ENCODE measurements around the gene ELP4.

ELP4 gene

DNA sequence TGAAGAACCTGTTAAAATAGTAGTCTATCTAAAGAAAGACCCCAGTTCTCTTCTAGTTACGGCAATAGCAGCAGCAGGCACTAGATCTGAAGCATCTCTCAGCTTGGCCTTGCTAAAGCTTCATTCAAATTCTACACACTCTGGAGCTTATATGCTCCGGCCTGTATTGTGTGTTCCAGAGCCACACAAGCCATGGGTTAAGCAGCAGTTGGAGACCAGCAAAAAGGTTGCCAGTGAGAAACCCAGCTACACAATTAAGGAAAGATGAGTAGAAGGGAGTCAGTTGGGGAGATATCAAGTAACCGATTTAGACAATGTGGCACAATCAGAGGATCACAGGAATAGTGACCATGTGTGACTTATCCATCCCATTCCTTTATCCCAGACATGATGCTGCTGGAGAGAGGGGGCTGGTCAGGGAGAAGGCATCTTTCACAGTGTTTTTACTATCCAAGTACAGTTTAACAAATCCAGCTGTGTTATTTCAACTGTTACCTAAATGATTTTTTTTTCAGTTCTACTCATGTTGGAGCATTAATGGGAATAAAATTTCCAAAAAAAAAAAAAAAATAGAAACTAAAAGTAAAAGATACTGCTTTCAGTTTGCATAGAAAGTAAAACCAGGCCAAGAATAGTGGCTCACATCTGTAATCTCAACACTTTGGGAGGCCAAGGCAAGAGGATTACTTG lies 260.6 kb downstream of the ELP4 start:
- no peaks in the 10 kb centered on the region for H3K36me3 ChIP-seq (ENCODE audit: insufficient read depth, low read length)

DNA sequence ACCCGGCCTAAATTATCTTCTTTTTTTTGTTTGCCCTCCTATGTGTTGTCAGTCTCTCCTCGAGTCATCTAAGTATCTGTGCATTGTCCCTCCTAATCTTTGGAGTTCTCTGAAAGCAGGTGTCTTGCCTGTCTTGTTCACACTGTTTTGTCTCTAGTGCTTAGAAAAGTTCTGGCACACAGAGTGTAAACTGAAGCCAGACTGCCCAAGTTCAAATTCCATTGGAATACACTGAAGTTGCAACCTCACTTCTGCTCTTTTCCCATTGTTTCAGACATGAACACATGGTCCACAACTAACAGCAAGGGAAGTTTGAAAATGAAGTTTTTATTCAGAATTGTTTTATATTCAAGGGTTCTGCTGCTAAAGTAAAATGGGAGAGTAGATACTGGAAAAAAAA lies 262.8 kb downstream of the ELP4 start:
- Histone ChIP-seq H3K4me2 (ENCODE audit: low read depth, low read length, poor library complexity, severe bottlenecking) (no peak overlapping the region), H2AFZ (ENCODE audit: low read length) (no peak overlapping the region), H3K79me2 (ENCODE audit: insufficient read depth, low read length) (no peaks in the 10 kb centered on the region), H3K9me2 (replicated peaks; ENCODE audit: low read depth, low read length) (no peaks in the 10 kb centered on the region), H4K20me1 (ENCODE audit: insufficient read depth, low read length, poor library complexity, severe bottlenecking) (no peaks in the 10 kb centered on the region), H3K36me3 (ENCODE audit: insufficient read depth, low read length) (no peaks in the 10 kb centered on the region), H3K4me1 (ENCODE audit: insufficient read depth, low read length, poor library complexity, severe bottlenecking) (no peaks in the 10 kb centered on the region), H3K4me3 (ENCODE audit: low read length, poor library complexity, severe bottlenecking) (no peak overlapping the region), H3K27me3 (ENCODE audit: insufficient read depth, low read length, poor library complexity, severe bottlenecking) (no peaks in the 10 kb centered on the region), H3K9me3 (ENCODE audit: insufficient read depth, low read depth, low read length) (no peaks in the 10 kb centered on the region), H3F3A (ENCODE audit: low read depth) (no peaks in the 10 kb centered on the region), H3K9ac (ENCODE audit: low read depth, low read length, poor library complexity, severe bottlenecking) (no peak overlapping the region)
- TF ChIP-seq EZH2phosphoT487 (IDR thresholded peaks at IDR 0.05; ENCODE audit: borderline replicate concordance): no peak
- TF ChIP-seq, protein P1, sequence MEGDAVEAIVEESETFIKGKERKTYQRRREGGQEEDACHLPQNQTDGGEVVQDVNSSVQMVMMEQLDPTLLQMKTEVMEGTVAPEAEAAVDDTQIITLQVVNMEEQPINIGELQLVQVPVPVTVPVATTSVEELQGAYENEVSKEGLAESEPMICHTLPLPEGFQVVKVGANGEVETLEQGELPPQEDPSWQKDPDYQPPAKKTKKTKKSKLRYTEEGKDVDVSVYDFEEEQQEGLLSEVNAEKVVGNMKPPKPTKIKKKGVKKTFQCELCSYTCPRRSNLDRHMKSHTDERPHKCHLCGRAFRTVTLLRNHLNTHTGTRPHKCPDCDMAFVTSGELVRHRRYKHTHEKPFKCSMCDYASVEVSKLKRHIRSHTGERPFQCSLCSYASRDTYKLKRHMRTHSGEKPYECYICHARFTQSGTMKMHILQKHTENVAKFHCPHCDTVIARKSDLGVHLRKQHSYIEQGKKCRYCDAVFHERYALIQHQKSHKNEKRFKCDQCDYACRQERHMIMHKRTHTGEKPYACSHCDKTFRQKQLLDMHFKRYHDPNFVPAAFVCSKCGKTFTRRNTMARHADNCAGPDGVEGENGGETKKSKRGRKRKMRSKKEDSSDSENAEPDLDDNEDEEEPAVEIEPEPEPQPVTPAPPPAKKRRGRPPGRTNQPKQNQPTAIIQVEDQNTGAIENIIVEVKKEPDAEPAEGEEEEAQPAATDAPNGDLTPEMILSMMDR (conservative IDR thresholded peaks at IDR 0.05; ENCODE audit: low read length): no peak

More for the DNA sequence above, 260.6 kb downstream of the ELP4 start:
- TF ChIP-seq, protein P1 (conservative IDR thresholded peaks at IDR 0.05; ENCODE audit: low read length): no peak
- TF ChIP-seq EZH2phosphoT487 (IDR thresholded peaks at IDR 0.05; ENCODE audit: borderline replicate concordance): no peak
- H3K9ac ChIP-seq (ENCODE audit: low read depth, low read length, poor library complexity, severe bottlenecking): no peak overlapping the region
- no peaks in the 10 kb centered on the region for H3K9me2 ChIP-seq (replicated peaks; ENCODE audit: low read depth, low read length)
- no peaks in the 10 kb centered on the region for H4K20me1 ChIP-seq (ENCODE audit: insufficient read depth, low read length, poor library complexity, severe bottlenecking)
- H3K9me3 ChIP-seq (ENCODE audit: insufficient read depth, low read depth, low read length): no peaks in the 10 kb centered on the region
- H3K4me1 ChIP-seq (ENCODE audit: insufficient read depth, low read length, poor library complexity, severe bottlenecking): no peaks in the 10 kb centered on the region
- no peaks in the 10 kb centered on the region for H3K27me3 ChIP-seq (ENCODE audit: insufficient read depth, low read length, poor library complexity, severe bottlenecking)
- H3K4me3 ChIP-seq (ENCODE audit: low read length, poor library complexity, severe bottlenecking): no peak overlapping the region
- H3K4me2 ChIP-seq (ENCODE audit: low read depth, low read length, poor library complexity, severe bottlenecking): no peak overlapping the region
- H3K79me2 ChIP-seq (ENCODE audit: insufficient read depth, low read length): no peaks in the 10 kb centered on the region
- no peaks in the 10 kb centered on the region for H3F3A ChIP-seq (ENCODE audit: low read depth)
- no peak overlapping the region for H2AFZ ChIP-seq (ENCODE audit: low read length)

DNA sequence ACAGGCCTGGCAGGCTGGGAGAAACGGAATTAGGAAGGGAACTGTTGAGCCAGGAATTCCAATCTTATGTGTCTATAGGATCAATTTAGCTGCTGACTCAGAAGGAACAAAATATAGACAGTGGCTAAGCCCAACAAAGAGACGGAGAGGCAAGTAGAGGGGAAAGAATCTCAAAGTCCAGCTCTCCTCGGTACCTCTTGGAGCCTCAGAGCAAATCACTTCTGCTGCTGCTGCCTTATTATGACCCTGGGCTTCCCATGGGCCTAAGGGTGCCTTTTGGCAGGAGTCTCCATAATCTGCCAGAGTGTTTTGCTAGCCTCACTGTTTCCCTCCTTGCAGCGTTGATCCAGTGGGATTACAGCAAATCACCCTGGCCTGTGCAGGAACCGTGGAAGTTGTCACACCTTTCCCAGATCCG lies 269.8 kb downstream of the ELP4 start:
- Histone ChIP-seq H3K9ac (ENCODE audit: low read depth, low read length, poor library complexity, severe bottlenecking) (no peak overlapping the region), H3K4me1 (ENCODE audit: insufficient read depth, low read length, poor library complexity, severe bottlenecking) (no peaks in the 10 kb centered on the region), H3K9me2 (replicated peaks; ENCODE audit: low read depth, low read length) (no peaks in the 10 kb centered on the region), H3K4me2 (ENCODE audit: low read depth, low read length, poor library complexity, severe bottlenecking) (no peak overlapping the region), H3K27me3 (ENCODE audit: insufficient read depth, low read length, poor library complexity, severe bottlenecking) (no peaks in the 10 kb centered on the region), H4K20me1 (ENCODE audit: insufficient read depth, low read length, poor library complexity, severe bottlenecking) (no peaks in the 10 kb centered on the region), H3K36me3 (ENCODE audit: insufficient read depth, low read length) (no peaks in the 10 kb centered on the region), H2AFZ (ENCODE audit: low read length) (no peak overlapping the region), H3K4me3 (ENCODE audit: low read length, poor library complexity, severe bottlenecking) (no peak overlapping the region), H3K9me3 (ENCODE audit: insufficient read depth, low read depth, low read length) (no peaks in the 10 kb centered on the region), H3K79me2 (ENCODE audit: insufficient read depth, low read length) (no peaks in the 10 kb centered on the region), H3F3A (ENCODE audit: low read depth) (no peaks in the 10 kb centered on the region)
- TF ChIP-seq EZH2phosphoT487 (IDR thresholded peaks at IDR 0.05; ENCODE audit: borderline replicate concordance): no peak
- TF ChIP-seq, protein P1 (conservative IDR thresholded peaks at IDR 0.05; ENCODE audit: low read length): no peak
